LNCaP clone FGC (cell line): Measurements from ENCODE around the gene OTX1.

Experiments used
- DNase-seq: peaks from one replicate; pipeline ENCODE4 v3.0.0-alpha.2; 2011; ENCODE audit warnings: low read depth
- H3K4me3 ChIP-seq: 2 replicates; pipeline ENCODE4 v1.5.1; 2011; ENCODE audit warnings: mild to moderate bottlenecking, low read depth, low read length, control low read depth
- CTCF ChIP-seq: IDR thresholded peaks from 2 replicates; pipeline ENCODE4 v1.5.1; 2012; ENCODE audit warnings: mild to moderate bottlenecking; ENCODE audit not compliant: control insufficient read depth, insufficient read depth; ENCODE audit errors: extremely low read depth

The OTX1 gene

DNA sequence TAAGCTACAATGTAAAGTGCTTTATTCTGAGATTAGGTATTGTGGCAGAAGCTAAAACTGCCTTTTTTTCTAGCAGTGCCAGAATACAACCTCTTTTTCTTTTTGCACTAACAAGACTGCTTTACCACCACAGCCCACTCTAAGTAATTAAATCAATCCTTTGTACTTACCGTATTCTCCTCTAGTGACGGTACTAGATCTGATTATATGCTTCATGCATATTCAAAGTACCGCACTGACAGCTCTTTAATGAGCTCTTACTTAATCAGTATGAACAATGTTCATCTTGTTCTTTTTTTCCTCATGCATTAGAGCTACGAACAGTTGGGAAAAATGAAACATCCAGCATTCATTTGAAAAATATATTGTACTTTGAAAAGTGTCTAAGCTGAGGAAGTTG, 16.1 kb upstream of the OTX1 start:
- no peak for TF ChIP-seq CTCF
- no peak overlapping the region for H3K4me3 ChIP-seq
- DNase-seq = no peak

DNA sequence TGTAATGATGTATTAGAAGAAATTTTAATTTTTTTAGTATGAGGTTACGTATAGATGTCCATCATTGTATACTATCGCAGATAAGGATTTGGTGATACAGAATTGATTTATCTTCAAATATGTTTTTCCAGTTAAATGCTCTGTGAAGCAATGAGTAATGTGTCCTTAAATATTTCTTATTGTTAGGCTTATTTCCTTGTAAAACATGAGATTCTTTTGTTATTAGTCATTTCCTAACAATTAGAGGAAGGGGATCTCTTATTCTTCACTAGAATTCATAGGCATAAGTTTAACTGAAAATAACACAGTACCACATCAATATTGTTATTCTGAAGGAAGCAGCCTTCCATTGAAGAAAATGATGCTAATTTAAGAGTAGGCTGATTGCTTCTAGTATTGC, 15.5 kb upstream of the OTX1 start:
- no peak for TF ChIP-seq CTCF
- no peak for DNase-seq
- no peak overlapping the region for H3K4me3 ChIP-seq

DNA sequence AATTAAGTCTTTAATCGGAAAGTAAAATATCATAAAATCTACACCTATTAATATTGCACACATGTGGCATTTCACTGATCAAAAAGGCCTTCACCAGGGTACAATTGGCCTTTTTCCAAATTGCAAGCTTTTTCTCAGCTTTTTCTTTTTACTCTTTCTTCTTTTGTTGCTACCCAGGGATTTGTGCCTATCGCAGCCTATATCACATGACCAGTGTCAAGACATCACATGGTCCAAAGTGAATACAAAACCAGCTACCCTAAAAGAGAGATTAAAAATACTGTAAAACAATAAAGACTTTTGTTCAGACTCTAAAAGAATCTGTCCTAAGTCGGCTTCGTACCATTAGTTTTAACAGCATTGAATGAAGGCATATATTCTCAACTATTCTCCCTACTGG, 15.0 kb upstream of the OTX1 start:
- no peak overlapping the region for H3K4me3 ChIP-seq
- no peak for DNase-seq
- TF ChIP-seq CTCF = no peak

DNA sequence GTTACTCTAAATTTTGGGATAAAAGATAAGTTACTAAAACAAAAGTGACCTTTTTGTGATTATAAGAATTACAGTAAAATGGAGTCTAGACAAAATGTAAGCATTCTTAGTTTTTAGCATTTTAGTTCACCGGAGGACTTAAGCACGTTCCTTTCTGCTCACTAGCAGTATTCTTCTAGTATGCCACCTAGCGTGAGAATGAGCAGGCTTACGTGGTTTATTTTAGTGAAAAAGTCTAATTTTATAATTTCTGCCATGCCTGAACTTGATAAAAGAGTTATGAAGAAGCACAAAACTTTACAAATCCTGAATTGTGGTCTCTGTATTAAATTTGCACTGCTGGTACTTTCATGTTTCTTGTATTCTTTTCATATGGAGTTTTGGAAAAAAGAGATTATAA, 12.6 kb upstream of the OTX1 start:
- TF ChIP-seq CTCF = no peak
- H3K4me3 ChIP-seq = no peak overlapping the region
- DNase-seq = no peak

- H3K4me3 ChIP-seq = no peak overlapping the region
- TF ChIP-seq CTCF = no peak
- no peak for DNase-seq
Observed at GRCh38 chr2:63040586-63040985, 10.0 kb upstream of the OTX1 start.

DNA sequence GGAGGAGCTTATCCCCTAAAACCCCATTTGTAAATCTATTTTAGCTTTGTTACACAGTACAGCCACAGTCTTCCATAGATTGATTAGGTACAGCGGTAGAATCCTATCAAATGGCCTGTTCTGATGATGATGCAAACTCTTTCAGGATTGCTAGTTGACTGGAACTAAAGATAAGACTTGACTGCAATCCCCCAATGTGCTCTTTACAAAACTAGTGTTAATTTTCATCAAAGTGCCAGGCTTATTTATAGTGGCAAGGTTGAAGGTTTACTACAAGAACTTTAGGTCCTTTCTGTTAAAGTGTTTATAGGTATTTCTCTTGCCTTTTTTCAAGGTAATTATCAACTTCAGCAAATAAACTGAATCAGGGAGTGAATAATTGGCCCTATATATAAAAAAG, 9.0 kb upstream of the OTX1 start:
- no peak for DNase-seq
- no peak overlapping the region for H3K4me3 ChIP-seq
- TF ChIP-seq CTCF = no peak

GRCh38 chr2:63044362-63045327, 6.0 kb upstream of the OTX1 start:
- DNase-seq = no peak
- no peak overlapping the region for H3K4me3 ChIP-seq
- TF ChIP-seq CTCF = no peak
